H1 (cell line): ENCODE results near the gene C3AR1. TPM values are rescaled to one million over a fixed set of nuclear protein-coding genes. Genes with fewer than 3 reads are reported as not detected.
"Not testable (repeated sequence)": the region's sequence is repeated elsewhere in the genome, so short reads cannot be mapped to it uniquely, and the experiment has no call there.

Source experiments
- CTCF ChIA-PET: fragments of 300-600 bp; sonication (Branson Sonifier 250); formaldehyde crosslinking; loops from one replicate; lab custom pipeline; 2021; ENCODE audit not compliant: partially characterized antibody; lab: Charles Lee
- POLR2A ChIA-PET: fragments of 300-600 bp; sonication (Branson Sonifier 250); formaldehyde crosslinking; loops from one replicate; lab custom pipeline; 2021; ENCODE audit warnings: inconsistent platforms; ENCODE audit not compliant: partially characterized antibody; lab: Charles Lee
- DNase-seq, 2 experiments: peaks; one replicate each; pipeline versions ENCODE4 v3.0.0 to v3.0.0-alpha.2; 2010 to 2022; ENCODE audit warnings: low spot score in 2 of 2, low read depth in 1 of 2, mixed read lengths in 1 of 2
- FAIRE-seq: peaks from 2 replicates; lab custom pipeline; 2011; peaks lifted over from hg19 to GRCh38; lab: Jason Lieb, UNC
- H2AFZ ChIP-seq: 2 replicates; pipeline ENCODE4 v1.8.1; 2012; ENCODE audit warnings: low read length, inconsistent platforms
- H2AK5ac ChIP-seq: 2 replicates; pipeline ENCODE4 v1.6.1; 2013; ENCODE audit warnings: low read depth, low read length
- H2BK120ac ChIP-seq: replicated peaks from 2 replicates; pipeline ENCODE3; 2013; ENCODE audit warnings: low read depth, low read length, inconsistent platforms
- H2BK12ac ChIP-seq: 2 replicates; pipeline ENCODE4 v1.6.1; 2013; ENCODE audit warnings: low read depth, low read length
- H2BK15ac ChIP-seq: 2 replicates; pipeline ENCODE4 v1.6.1; 2013; ENCODE audit warnings: low read length
- H2BK20ac ChIP-seq: 2 replicates; pipeline ENCODE4 v1.6.1; 2013; ENCODE audit warnings: low read length
- H2BK5ac ChIP-seq: 2 replicates; pipeline ENCODE4 v1.6.1; 2013; ENCODE audit warnings: low read depth, low read length
- H3K14ac ChIP-seq: 2 replicates; pipeline ENCODE4 v1.6.1; 2013; ENCODE audit warnings: inconsistent platforms; ENCODE audit not compliant: insufficient read length
- H3K18ac ChIP-seq: 2 replicates; pipeline ENCODE4 v1.6.1; 2013; ENCODE audit warnings: low read length; ENCODE audit errors: extremely low read depth
- H3K23ac ChIP-seq: 2 replicates; pipeline ENCODE4 v1.6.1; 2013; ENCODE audit warnings: inconsistent platforms; ENCODE audit not compliant: insufficient read length
- H3K23me2 ChIP-seq: 2 replicates; pipeline ENCODE4 v1.6.1; 2013; ENCODE audit warnings: low read depth, low read length
- H3K27ac ChIP-seq: 2 replicates; pipeline ENCODE4 v1.6.1; 2011; ENCODE audit warnings: low read depth, low read length, inconsistent platforms
- H3K27me3 ChIP-seq, 4 experiments: replicated peaks in 1 of 4; 1 replicate in 1 of 4; 2 replicates in 3 of 4; pipeline versions ENCODE4 v1.6.1 to v1.8.1; 2011 to 2013; ENCODE audit warnings: low read length in 3 of 4, mild to moderate bottlenecking in 3 of 4, inconsistent platforms in 2 of 4, mixed read lengths in 2 of 4, moderate library complexity in 1 of 4; ENCODE audit not compliant: control insufficient read depth in 3 of 4, insufficient read depth in 3 of 4; ENCODE audit errors: extremely low read depth in 1 of 4
- H3K36me3 ChIP-seq, 4 experiments: 2 replicates each; pipeline versions ENCODE4 v1.6.1 to v1.8.1; 2011 to 2013; ENCODE audit warnings: mild to moderate bottlenecking in 4 of 4, low read length in 3 of 4, moderate library complexity in 2 of 4, control low read depth in 1 of 4, inconsistent platforms in 1 of 4; ENCODE audit not compliant: insufficient read depth in 4 of 4, control insufficient read depth in 2 of 4
- H3K4ac ChIP-seq: replicated peaks from 2 replicates; pipeline ENCODE3; 2013; ENCODE audit warnings: low read length, low read depth, mixed read lengths, inconsistent platforms; ENCODE audit not compliant: insufficient read length
- H3K4me1 ChIP-seq, 4 experiments: replicated peaks in 1 of 4; 1 replicate in 1 of 4; 2 replicates in 3 of 4; pipeline versions ENCODE4 v1.6.1 to v1.8.1; 2011 to 2013; ENCODE audit warnings: low read length in 3 of 4, inconsistent platforms in 2 of 4, mixed read lengths in 1 of 4; ENCODE audit not compliant: insufficient read depth in 4 of 4, control insufficient read depth in 3 of 4
- H3K4me2 ChIP-seq, 2 experiments: 2 replicates each; pipeline versions ENCODE4 v1.6.1 to v1.8.1; 2011 to 2013; ENCODE audit warnings: low read depth in 2 of 2, low read length in 2 of 2, control low read depth in 1 of 2, inconsistent platforms in 1 of 2, mild to moderate bottlenecking in 1 of 2; ENCODE audit not compliant: insufficient read depth in 1 of 2
- H3K4me3 ChIP-seq, 4 experiments: fragments of 200-600, 300-600 bp in 1 of 4; sonication (generic), shearing (Covaris generic), sonication (Bioruptor Twin) in 1 of 4; 2 replicates each; pipeline versions ENCODE4 v1.5.1 to v1.8.1; 2011 to 2016; ENCODE audit warnings: low read length in 4 of 4, low read depth in 3 of 4, control low read depth in 2 of 4, inconsistent platforms in 2 of 4, mild to moderate bottlenecking in 2 of 4, mixed read lengths in 1 of 4, moderate library complexity in 1 of 4; ENCODE audit not compliant: insufficient read depth in 2 of 4; ENCODE audit errors: extremely low read depth in 1 of 4
- H3K56ac ChIP-seq: replicated peaks from 2 replicates; pipeline ENCODE3; 2013; ENCODE audit warnings: low read depth, mild to moderate bottlenecking, mixed read lengths, low read length, inconsistent platforms; ENCODE audit not compliant: insufficient read length
- H3K79me1 ChIP-seq: 2 replicates; pipeline ENCODE4 v1.6.1; 2013; ENCODE audit warnings: low read depth, low read length, control low read depth
- H3K79me2 ChIP-seq, 2 experiments: 2 replicates each; pipeline versions ENCODE4 v1.6.1 to v1.8.1; 2012 to 2013; ENCODE audit warnings: low read length in 2 of 2, mild to moderate bottlenecking in 2 of 2, inconsistent platforms in 1 of 2; ENCODE audit not compliant: insufficient read depth in 2 of 2, control insufficient read depth in 1 of 2
- H3K9ac ChIP-seq, 4 experiments: replicated peaks in 1 of 4; 1 replicate in 1 of 4; 2 replicates in 3 of 4; pipeline versions ENCODE4 v1.6.1 to v1.8.1; 2011 to 2013; ENCODE audit warnings: low read depth in 3 of 4, low read length in 3 of 4, control low read depth in 2 of 4, mild to moderate bottlenecking in 2 of 4, moderate library complexity in 2 of 4, inconsistent platforms in 1 of 4; ENCODE audit errors: extremely low read depth in 1 of 4
- H3K9me3 ChIP-seq, 2 experiments: 2 replicates each; pipeline versions ENCODE4 v1.6.1 to v1.8.1; 2012 to 2013; ENCODE audit warnings: mild to moderate bottlenecking in 2 of 2, moderate library complexity in 2 of 2, control low read depth in 1 of 2, inconsistent platforms in 1 of 2, low read depth in 1 of 2, low read length in 1 of 2, mixed read lengths in 1 of 2; ENCODE audit not compliant: insufficient read depth in 2 of 2
- H4K20me1 ChIP-seq, 2 experiments: replicated peaks in 1 of 2; 2 replicates each; pipeline versions ENCODE3 to v1.8.1; 2011 to 2013; ENCODE audit warnings: inconsistent platforms in 2 of 2, low read length in 2 of 2, mild to moderate bottlenecking in 1 of 2; ENCODE audit not compliant: insufficient read depth in 2 of 2, control insufficient read depth in 1 of 2
- H4K5ac ChIP-seq: 2 replicates; pipeline ENCODE4 v1.6.1; 2013; ENCODE audit warnings: low read length, low read depth, mixed read lengths, inconsistent platforms; ENCODE audit not compliant: insufficient read length
- H4K8ac ChIP-seq: 2 replicates; pipeline ENCODE4 v1.8.0; 2013; ENCODE audit warnings: mild to moderate bottlenecking, moderate library complexity, low read length, inconsistent platforms; ENCODE audit not compliant: insufficient read depth; ENCODE audit errors: extremely low read depth
- H4K91ac ChIP-seq: replicated peaks from 2 replicates; pipeline ENCODE3; 2013; ENCODE audit warnings: low read length, mixed read lengths, inconsistent platforms; ENCODE audit not compliant: insufficient read length
- WGBS, 2 experiments: shearing (Covaris generic) in 1 of 2; methylation state at CpG; one replicate each; pipeline versions ENCODE4 v1.1.6 to v1.1.7; 2013 to 2015; ENCODE audit warnings: low lambda C conversion rate in 2 of 2, mixed read lengths in 2 of 2, inconsistent platforms in 1 of 2, low coverage in 1 of 2, missing lambda C conversion rate in 1 of 2; ENCODE audit not compliant: insufficient replicate concordance in 2 of 2, insufficient coverage in 1 of 2, insufficient read length in 1 of 2; ENCODE audit errors: extremely low coverage in 1 of 2, missing lambda C conversion rate in 1 of 2; 5-methylcytosine and 5-hydroxymethylcytosine counted together
- polyA plus RNA-seq, 7 experiments: library from polyadenylated mRNA; depleted of rRNA in 3 of 7; stranded (reverse) in 5 of 7; unstranded in 2 of 7; fragments of >200 nt in 5 of 7; fragments of 200-250 nt in 2 of 7; gene quantifications; 1 replicate in 5 of 7; 2 replicates in 1 of 7; 4 replicates in 1 of 7; pipeline versions ENCODE4 v1.2.1 to v1.2.3, GENCODE V29; 2011 to 2013; ENCODE audit warnings: missing spikeins in 2 of 7, mixed read lengths in 2 of 7
- total RNA-seq: library from RNA; stranded (reverse); fragmentation: NEBNext Ultra II Directional; extraction: Animal tissue kit (Norgen Biotek cat#: 25700); gene quantifications from 2 replicates; pipeline ENCODE4 v1.2.1, GENCODE V29; 2021

The C3AR1 gene
- total and polyA plus RNA-seq, 2 of the 8 experiments (the other 6 are each of a cell fraction or from before 2014, with no cell fraction given), result not detected

GRCh38 chr12:8071820-8072219, 5.7 kb upstream of the C3AR1 start:
- POLR2A ChIA-PET, H3K4me1 ChIP-seq, H3K4ac ChIP-seq, H2BK15ac ChIP-seq, H2BK12ac ChIP-seq, H2BK20ac ChIP-seq, DNase-seq, H4K20me1 ChIP-seq, H3K9me3 ChIP-seq, H3K14ac ChIP-seq, H3K36me3 ChIP-seq, H4K91ac ChIP-seq, H4K5ac ChIP-seq, H3K4me3 ChIP-seq, H3K4me2 ChIP-seq, H2BK5ac ChIP-seq, H3K18ac ChIP-seq, H3K79me1 ChIP-seq, H3K56ac ChIP-seq, H3K27ac ChIP-seq, H3K9ac ChIP-seq, H2AFZ ChIP-seq, FAIRE-seq, H4K8ac ChIP-seq, H3K23ac ChIP-seq, H2AK5ac ChIP-seq, H2BK120ac ChIP-seq, H3K23me2 ChIP-seq, H3K27me3 ChIP-seq, H3K79me2 ChIP-seq: not testable (repeated sequence)
- WGBS, 2 experiments, result 93% methylated on average over 3 of the region's 3 CpGs; no CpG with 5 or more reads in 1 of the 2 experiments
- CTCF ChIA-PET, result interaction anchor here (3.0 to 11.1 kb wide), 2 partner anchors 13 to 29 kb away, joined by 8 to 146 read pairs; no protein-coding TSS in a partner anchor
